Measurements from ENCODE around the gene FGD4.

- no peak for TF ChIP-seq CTCF (IDR thresholded peaks at IDR 0.05)
- no peak for TF ChIP-seq POLR2AphosphoS5 (IDR thresholded peaks at IDR 0.05)
- TF ChIP-seq POLR2A (IDR thresholded peaks at IDR 0.05), result no peak
These were observed 143.3 kb downstream of the FGD4 start for GRCh38 chr12:32542428-32543229.
